Keratinocyte (primary cell): Measurements from ENCODE around the gene MOK. TPM values are rescaled to one million over a fixed set of nuclear protein-coding genes. Genes with fewer than 3 reads are reported as not detected.

Source experiments
- DNase-seq: peaks from one replicate; pipeline ENCODE4 v3.0.0-alpha.2; 2011; ENCODE audit warnings: low read depth, missing footprints, low spot score
- FAIRE-seq: peaks from 2 replicates; lab custom pipeline; 2011; peaks lifted over from hg19 to GRCh38; lab: Jason Lieb, UNC
- H2AFZ ChIP-seq: 2 replicates; pipeline ENCODE4 v1.6.0; 2012; ENCODE audit warnings: low read length, control low read depth, inconsistent platforms; ENCODE audit not compliant: control insufficient read depth
- H3K27ac ChIP-seq: 2 replicates; pipeline ENCODE4 v1.5.1; 2011; ENCODE audit warnings: low read length; ENCODE audit not compliant: control insufficient read depth, insufficient read depth
- H3K27me3 ChIP-seq: 3 replicates; pipeline ENCODE4 v1.6.0; 2011; ENCODE audit warnings: low read length; ENCODE audit not compliant: control insufficient read depth, insufficient read depth; ENCODE audit errors: extremely low read depth
- H3K36me3 ChIP-seq, 2 experiments: 2 replicates in 1 of 2; 3 replicates in 1 of 2; pipeline ENCODE4 v1.5.1; 2011; ENCODE audit warnings: low read length in 2 of 2, mild to moderate bottlenecking in 1 of 2; ENCODE audit not compliant: control insufficient read depth in 2 of 2, insufficient read depth in 2 of 2; ENCODE audit errors: extremely low read depth in 1 of 2
- H3K4me1 ChIP-seq: 3 replicates; pipeline ENCODE4 v1.5.1; 2011; ENCODE audit warnings: low read length; ENCODE audit not compliant: control insufficient read depth, insufficient read depth; ENCODE audit errors: extremely low read depth
- H3K4me2 ChIP-seq: 3 replicates; pipeline ENCODE4 v1.6.0; 2011; ENCODE audit warnings: low read depth, low read length; ENCODE audit not compliant: control insufficient read depth, insufficient read depth; ENCODE audit errors: extremely low read depth
- H3K4me3 ChIP-seq, 3 experiments: fragments of 200-600 bp in 1 of 3; sonication (generic) in 1 of 3; 2 replicates in 2 of 3; 3 replicates in 1 of 3; pipeline ENCODE4 v1.5.1; 2011 to 2016; ENCODE audit warnings: low read length in 3 of 3, mild to moderate bottlenecking in 3 of 3, control low read depth in 2 of 3, inconsistent platforms in 1 of 3, low read depth in 1 of 3, mixed read lengths in 1 of 3, mixed run types in 1 of 3, moderate library complexity in 1 of 3; ENCODE audit not compliant: control insufficient read depth in 2 of 3, insufficient read depth in 2 of 3; ENCODE audit errors: extremely low read depth in 1 of 3
- H3K79me2 ChIP-seq: 2 replicates; pipeline ENCODE4 v1.6.0; 2012; ENCODE audit warnings: low read length; ENCODE audit not compliant: control insufficient read depth, insufficient read depth
- H3K9ac ChIP-seq: 3 replicates; pipeline ENCODE4 v1.6.0; 2011; ENCODE audit warnings: low read length; ENCODE audit not compliant: control insufficient read depth, insufficient read depth; ENCODE audit errors: extremely low read depth
- H3K9me1 ChIP-seq: 3 replicates; pipeline ENCODE4 v1.6.0; 2011; ENCODE audit warnings: low read length; ENCODE audit not compliant: control insufficient read depth, insufficient read depth; ENCODE audit errors: extremely low read depth
- H3K9me3 ChIP-seq: 2 replicates; pipeline ENCODE4 v1.5.1; 2012; ENCODE audit warnings: low read depth, low read length; ENCODE audit not compliant: control insufficient read depth
- H4K20me1 ChIP-seq: 3 replicates; pipeline ENCODE4 v1.6.0; 2011; ENCODE audit warnings: low read length; ENCODE audit not compliant: control insufficient read depth, insufficient read depth; ENCODE audit errors: extremely low read depth
- CTCF ChIP-seq, 3 experiments: IDR thresholded peaks in 1 of 3; conservative IDR thresholded peaks in 1 of 3; optimal IDR thresholded peaks in 1 of 3; 2 replicates in 2 of 3; 3 replicates in 1 of 3; pipeline versions ENCODE3 to v1.5.1; 2011; ENCODE audit warnings: low read length in 3 of 3, mild to moderate bottlenecking in 3 of 3, moderate library complexity in 2 of 3, control low read depth in 1 of 3, inconsistent platforms in 1 of 3; ENCODE audit not compliant: insufficient read depth in 2 of 3; ENCODE audit errors: extremely low read depth in 1 of 3
- EZH2 ChIP-seq: IDR thresholded peaks from one replicate; pipeline ENCODE4 v1.6.1; 2012; ENCODE audit warnings: inconsistent platforms, mild to moderate bottlenecking, low read length, moderate library complexity
- dilution Hi-C: fragments of 300-500 bp; cut with MboI; formaldehyde crosslinking; loops from one replicate; pipeline ENCODE4 v1.7.0; 2020; ENCODE audit warnings: low sequenced_read_pairs; ENCODE audit not compliant: extremely low pct_ligation_motif_present
- polyA plus RNA-seq, 5 experiments: library from polyadenylated mRNA; depleted of rRNA in 3 of 5; stranded (reverse) in 3 of 5; stranded (forward) in 1 of 5; unstranded in 1 of 5; fragments of >200 nt; gene quantifications; 1 replicate in 1 of 5; 2 replicates in 3 of 5; 3 replicates in 1 of 5; pipeline versions ENCODE4 v1.2.1 to v1.2.3, GENCODE V29; 2011 to 2012; ENCODE audit warnings: missing spikeins in 2 of 5, low read depth in 1 of 5, low replicate concordance in 1 of 5

Gene MOK
- polyA plus RNA-seq, 1 donor (not counting 4 experiments of a cell fraction or from before 2014, with no cell fraction given): 38.1 TPM

- Histone ChIP-seq H3K36me3 (no peaks in the 10 kb centered on the region), H3K9me3 (no peaks in the 10 kb centered on the region), H3K27me3 (no peaks in the 10 kb centered on the region), H3K4me1 (peaks cover 2% of the 10 kb centered on the region), H3K9me1 (no peaks in the 10 kb centered on the region), H3K27ac (no peak overlapping the region), H3K79me2 (peaks cover 18% of the 10 kb centered on the region), H2AFZ (no peak overlapping the region), H3K4me2 (no peak overlapping the region), H3K9ac (no peak overlapping the region), H3K4me3 (no peak overlapping the region), H4K20me1 (no peaks in the 10 kb centered on the region)
- TF ChIP-seq CTCF (optimal IDR thresholded peaks at IDR 0.05 in 1 of 3, IDR thresholded peaks at IDR 0.05 in 1 of 3, conservative IDR thresholded peaks at IDR 0.05 in 1 of 3; ENCODE audit: extremely low read depth in 1 of 3, insufficient read depth in 2 of 3, low read length in 3 of 3): no peak
- no peak for TF ChIP-seq EZH2
- no peak for FAIRE-seq
- DNase-seq: no peak
- dilution Hi-C loops: no loop called here
Observed at GRCh38 chr14:102293781-102294180, 11.2 kb downstream of the MOK start.

- no peaks in the 10 kb centered on the region for H3K9me1 ChIP-seq
- no peaks in the 10 kb centered on the region for H3K27me3 ChIP-seq
- no peak overlapping the region for H3K4me3 ChIP-seq
- peaks cover 2% of the 10 kb centered on the region for H3K4me1 ChIP-seq
- H4K20me1 ChIP-seq: no peaks in the 10 kb centered on the region
- H3K27ac ChIP-seq: no peak overlapping the region
- FAIRE-seq: no peak
- H3K79me2 ChIP-seq: peaks cover 16% of the 10 kb centered on the region
- H3K9me3 ChIP-seq: no peaks in the 10 kb centered on the region
- no peak overlapping the region for H2AFZ ChIP-seq
- no peak overlapping the region for H3K9ac ChIP-seq
- H3K4me2 ChIP-seq: no peak overlapping the region
- no peak for DNase-seq
- dilution Hi-C loops: no loop called here
- TF ChIP-seq CTCF (optimal IDR thresholded peaks at IDR 0.05 in 1 of 3, IDR thresholded peaks at IDR 0.05 in 1 of 3, conservative IDR thresholded peaks at IDR 0.05 in 1 of 3; ENCODE audit: extremely low read depth in 1 of 3, insufficient read depth in 2 of 3, low read length in 3 of 3) (no peak), EZH2 (no peak)
- no peaks in the 10 kb centered on the region for H3K36me3 ChIP-seq
Observed at GRCh38 chr14:102292441-102292840, 12.5 kb downstream of the MOK start.
